Measurements from ENCODE around the gene H1-8.

DNA sequence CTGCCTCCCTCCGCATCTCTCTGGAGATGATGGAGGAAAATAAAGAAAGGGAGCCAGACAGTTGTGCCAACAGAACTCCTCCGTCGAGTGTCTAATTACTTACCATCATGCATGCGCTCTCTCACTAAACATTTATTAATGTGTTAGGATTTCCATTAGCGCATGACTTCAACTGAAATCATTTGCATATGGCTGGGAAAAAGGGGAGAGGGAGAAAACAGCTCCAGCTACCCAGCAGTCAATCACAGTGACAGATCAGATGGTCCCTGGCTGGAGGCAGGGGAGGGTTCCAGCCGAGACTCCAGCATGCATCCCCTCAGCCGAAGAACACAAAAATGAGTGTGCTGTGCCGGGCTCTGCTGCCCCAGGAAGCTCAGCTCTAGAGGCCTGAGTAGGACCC lies 21.4 kb upstream of the H1-8 start:
- TF ChIP-seq, protein P1, sequence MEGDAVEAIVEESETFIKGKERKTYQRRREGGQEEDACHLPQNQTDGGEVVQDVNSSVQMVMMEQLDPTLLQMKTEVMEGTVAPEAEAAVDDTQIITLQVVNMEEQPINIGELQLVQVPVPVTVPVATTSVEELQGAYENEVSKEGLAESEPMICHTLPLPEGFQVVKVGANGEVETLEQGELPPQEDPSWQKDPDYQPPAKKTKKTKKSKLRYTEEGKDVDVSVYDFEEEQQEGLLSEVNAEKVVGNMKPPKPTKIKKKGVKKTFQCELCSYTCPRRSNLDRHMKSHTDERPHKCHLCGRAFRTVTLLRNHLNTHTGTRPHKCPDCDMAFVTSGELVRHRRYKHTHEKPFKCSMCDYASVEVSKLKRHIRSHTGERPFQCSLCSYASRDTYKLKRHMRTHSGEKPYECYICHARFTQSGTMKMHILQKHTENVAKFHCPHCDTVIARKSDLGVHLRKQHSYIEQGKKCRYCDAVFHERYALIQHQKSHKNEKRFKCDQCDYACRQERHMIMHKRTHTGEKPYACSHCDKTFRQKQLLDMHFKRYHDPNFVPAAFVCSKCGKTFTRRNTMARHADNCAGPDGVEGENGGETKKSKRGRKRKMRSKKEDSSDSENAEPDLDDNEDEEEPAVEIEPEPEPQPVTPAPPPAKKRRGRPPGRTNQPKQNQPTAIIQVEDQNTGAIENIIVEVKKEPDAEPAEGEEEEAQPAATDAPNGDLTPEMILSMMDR (IDR thresholded peaks at IDR 0.05): no peak
- no peak for TF ChIP-seq POLR2A (IDR thresholded peaks at IDR 0.05)

Data from tibial nerve (tissue), 3 donors.